Tibial nerve (tissue), 3 donors: Measurements from ENCODE around the gene ADAMTSL1.

Source experiments
- POLR2A ChIP-seq, 2 donors: fragments of 450-650 bp; IDR thresholded peaks; one replicate each; pipeline ENCODE4 v1.6.1; 2017; ENCODE audit warnings: antibody characterized with exemption in 2 of 2, mild to moderate bottlenecking in 2 of 2, moderate library complexity in 2 of 2
- TF ChIP-seq, protein P1 (sequence below), 5 experiments: fragments of 200-600 bp in 3 of 5; fragments of 450-650 bp in 2 of 5; sonication (generic) in 3 of 5; IDR thresholded peaks; one replicate each; pipeline ENCODE4 v1.5.1; 2016 to 2019; ENCODE audit warnings: antibody characterized with exemption in 5 of 5, mild to moderate bottlenecking in 3 of 5, moderate library complexity in 2 of 5

DNA sequence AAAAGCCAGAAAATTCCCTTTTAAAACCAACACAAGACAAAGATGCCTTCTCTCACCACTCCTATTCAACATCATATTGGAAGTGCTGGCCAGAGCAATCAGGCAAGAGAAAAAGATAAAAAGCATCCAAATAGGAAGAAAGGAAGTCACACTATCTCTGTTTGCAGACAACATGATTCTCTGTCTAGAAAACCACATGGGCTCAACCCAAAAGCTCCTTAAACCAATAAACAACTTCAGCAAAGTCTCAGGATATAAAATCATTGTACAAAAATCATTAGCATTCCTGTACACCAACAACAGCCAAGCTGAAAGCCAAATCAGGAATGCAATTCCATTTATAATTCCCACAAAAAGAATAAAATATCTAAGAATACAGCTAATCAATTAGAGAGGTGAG is 112.0 kb downstream of the ADAMTSL1 start:
- TF ChIP-seq, protein P1, sequence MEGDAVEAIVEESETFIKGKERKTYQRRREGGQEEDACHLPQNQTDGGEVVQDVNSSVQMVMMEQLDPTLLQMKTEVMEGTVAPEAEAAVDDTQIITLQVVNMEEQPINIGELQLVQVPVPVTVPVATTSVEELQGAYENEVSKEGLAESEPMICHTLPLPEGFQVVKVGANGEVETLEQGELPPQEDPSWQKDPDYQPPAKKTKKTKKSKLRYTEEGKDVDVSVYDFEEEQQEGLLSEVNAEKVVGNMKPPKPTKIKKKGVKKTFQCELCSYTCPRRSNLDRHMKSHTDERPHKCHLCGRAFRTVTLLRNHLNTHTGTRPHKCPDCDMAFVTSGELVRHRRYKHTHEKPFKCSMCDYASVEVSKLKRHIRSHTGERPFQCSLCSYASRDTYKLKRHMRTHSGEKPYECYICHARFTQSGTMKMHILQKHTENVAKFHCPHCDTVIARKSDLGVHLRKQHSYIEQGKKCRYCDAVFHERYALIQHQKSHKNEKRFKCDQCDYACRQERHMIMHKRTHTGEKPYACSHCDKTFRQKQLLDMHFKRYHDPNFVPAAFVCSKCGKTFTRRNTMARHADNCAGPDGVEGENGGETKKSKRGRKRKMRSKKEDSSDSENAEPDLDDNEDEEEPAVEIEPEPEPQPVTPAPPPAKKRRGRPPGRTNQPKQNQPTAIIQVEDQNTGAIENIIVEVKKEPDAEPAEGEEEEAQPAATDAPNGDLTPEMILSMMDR (IDR thresholded peaks at IDR 0.05) = no peak
- no peak for TF ChIP-seq POLR2A (IDR thresholded peaks at IDR 0.05)
